Stimulated activated naive B cell treated with anti-CD40 and anti-IgM and Interleukin-4, amounts not matched to agents 10 μg/mL and 1 μg/mL and 100 μg/mL, for 72 hours (primary cell): Measurements from ENCODE around the gene HBM.
"Not testable (repeated sequence)": the region's sequence is repeated elsewhere in the genome, so short reads cannot be mapped to it uniquely, and the experiment has no call there.

ENCODE experiments used
- ATAC-seq, 2 donors: fragments of 150-1000 bp; cut with Tn5 transposase; replicated peaks; 2 replicates each; pipeline ENCODE4 v1.10.0; 2021; ENCODE audit warnings: moderate library complexity in 1 of 2
- DNase-seq: peaks from one replicate; pipeline ENCODE4 v3.0.0; 2021
- H3K27ac Mint-ChIP-seq: one replicate; pipeline ENCODE4 v1.8.0; 2022; ENCODE audit warnings: mild to moderate bottlenecking, mixed read lengths
- H3K27me3 Mint-ChIP-seq, 2 donors: one replicate each; pipeline ENCODE4 v1.8.0; 2022; ENCODE audit warnings: mixed read lengths in 2 of 2
- H3K36me3 Mint-ChIP-seq, 2 donors: one replicate each; pipeline ENCODE4 v1.8.0; 2022; ENCODE audit warnings: mixed read lengths in 2 of 2, mild to moderate bottlenecking in 1 of 2
- H3K4me1 Mint-ChIP-seq, 2 donors: one replicate each; pipeline ENCODE4 v1.8.0; 2022; ENCODE audit warnings: mixed read lengths in 2 of 2, mild to moderate bottlenecking in 1 of 2
- H3K4me3 Mint-ChIP-seq, 2 donors: one replicate each; pipeline ENCODE4 v1.8.0; 2022; ENCODE audit warnings: mild to moderate bottlenecking in 2 of 2, mixed read lengths in 2 of 2, moderate library complexity in 1 of 2
- H3K9me3 Mint-ChIP-seq, 2 donors: one replicate each; pipeline ENCODE4 v1.8.0; 2022; ENCODE audit warnings: mixed read lengths in 2 of 2, mild to moderate bottlenecking in 1 of 2

Gene HBM

DNA sequence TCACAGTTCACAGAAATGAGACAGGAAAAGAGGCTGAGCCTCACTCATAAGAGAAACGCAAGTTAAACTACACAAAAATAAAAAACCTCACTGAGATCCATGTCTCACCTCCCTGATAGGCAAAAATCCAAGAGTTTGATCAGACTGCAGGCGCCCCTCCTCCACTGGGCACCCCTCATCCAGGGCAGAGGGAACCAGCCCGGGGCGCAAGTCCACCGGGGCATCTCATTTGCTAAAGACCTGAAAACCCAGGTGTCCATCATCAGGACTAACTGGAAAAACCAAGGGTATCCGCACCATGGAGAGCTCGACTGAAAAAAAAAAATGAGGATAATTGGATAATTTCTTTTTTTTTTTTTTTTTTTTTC is 10.8 kb upstream of the HBM start:
- Mint-ChIP-seq H3K27me3 (peaks cover 37 to 64% of the 10 kb centered on the region in 2 donors), H3K36me3 (peaks cover 0 to 2% of the 10 kb centered on the region in 2 donors), H3K27ac (no peak overlapping the region), H3K9me3 (no peaks in the 10 kb centered on the region), H3K4me3 (peak overlapping the region; percentile 77 to 85), H3K4me1 (peaks cover 14 to 16% of the 10 kb centered on the region in 2 donors)
- ATAC-seq, result no peak
- DNase-seq, result no peak

GRCh38 chr16:159136-159849 is 6.5 kb upstream of the HBM start:
- no peak for DNase-seq
- no peak for ATAC-seq
- Mint-ChIP-seq H3K27me3 (peaks cover 46 to 59% of the 10 kb centered on the region in 2 donors), H3K4me3 (no peak overlapping the region), H3K9me3 (no peaks in the 10 kb centered on the region), H3K36me3 (peaks cover 0 to 2% of the 10 kb centered on the region in 2 donors), H3K27ac (no peak overlapping the region), H3K4me1 (peaks cover 8% of the 10 kb centered on the region in 2 donors)

DNA sequence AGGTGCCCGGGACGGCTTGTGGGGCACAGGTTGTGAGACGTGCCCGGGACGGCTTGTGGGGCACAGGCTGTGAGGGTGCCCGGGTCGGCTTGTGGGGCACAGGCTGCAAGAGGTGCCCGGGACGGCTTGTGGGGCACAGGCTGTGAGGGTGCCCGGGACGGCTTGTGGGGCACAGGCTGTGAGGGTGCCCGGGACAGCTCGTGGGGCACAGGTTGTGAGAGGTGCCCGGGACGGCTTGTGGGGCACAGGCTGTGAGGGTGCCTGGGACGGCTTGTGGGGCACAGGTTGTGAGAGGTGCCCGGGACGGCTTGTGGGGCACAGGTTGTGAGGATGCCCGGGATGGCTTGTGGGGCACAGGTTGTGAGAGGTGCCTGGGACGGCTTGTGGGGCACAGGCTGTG is 5.5 kb upstream of the HBM start:
- DNase-seq, H3K4me3 Mint-ChIP-seq, ATAC-seq: not testable (repeated sequence)

GRCh38 chr16:160691-161190 is 5.0 kb upstream of the HBM start:
- Mint-ChIP-seq H3K4me1 (peaks cover 1 to 9% of the 10 kb centered on the region in 2 donors), H3K27ac (no peak overlapping the region), H3K27me3 (peaks cover 40 to 58% of the 10 kb centered on the region in 2 donors), H3K36me3 (peaks cover 0 to 2% of the 10 kb centered on the region in 2 donors), H3K4me3 (no peak overlapping the region), H3K9me3 (no peaks in the 10 kb centered on the region)
- DNase-seq, result no peak
- ATAC-seq, result no peak

More for the DNA sequence above, 5.5 kb upstream of the HBM start:
- not testable (repeated sequence) for H3K9me3 Mint-ChIP-seq, H3K36me3 Mint-ChIP-seq, H3K27ac Mint-ChIP-seq, H3K4me1 Mint-ChIP-seq
- H3K27me3 Mint-ChIP-seq, result peaks cover 40 to 53% of the 10 kb centered on the region in 2 donors

DNA sequence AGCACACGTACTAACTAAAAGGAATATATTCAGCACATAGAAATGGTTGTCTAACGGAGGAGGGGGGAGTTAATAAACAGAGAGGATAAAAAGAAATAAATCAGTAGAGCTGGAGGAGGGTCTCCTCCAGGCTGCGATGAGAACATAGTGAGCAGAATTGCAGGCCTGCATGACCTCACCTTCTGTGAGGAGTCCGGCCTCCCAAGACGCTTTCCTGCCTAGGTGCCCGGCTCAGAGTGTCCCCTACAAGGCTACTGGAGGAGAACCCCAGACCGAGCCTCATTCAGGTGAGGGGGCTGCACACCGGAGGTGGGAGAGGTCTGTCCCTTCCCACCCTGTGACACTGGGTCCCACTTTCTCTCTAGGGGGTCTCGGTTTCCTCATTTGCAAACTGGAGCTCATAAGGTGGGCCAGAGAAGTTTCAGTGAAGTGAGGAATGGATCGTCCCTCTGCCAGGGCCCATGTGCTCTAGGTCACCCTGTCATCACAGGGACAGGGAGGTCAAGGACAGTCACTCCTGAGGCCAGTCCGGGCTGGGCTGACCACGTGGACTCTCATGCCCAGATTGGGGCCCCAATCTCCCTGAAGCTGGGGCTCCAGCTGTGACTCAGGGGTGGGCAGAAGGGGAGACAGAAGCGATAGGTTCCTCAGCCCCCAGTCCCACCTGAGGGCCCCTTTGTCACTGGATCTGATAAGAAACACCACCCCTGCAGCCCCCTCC is 3.3 kb upstream of the HBM start:
- Mint-ChIP-seq H3K36me3 (peaks cover 0 to 2% of the 10 kb centered on the region in 2 donors), H3K4me3 (no peak overlapping the region), H3K9me3 (no peaks in the 10 kb centered on the region), H3K27ac (no peak overlapping the region), H3K27me3 (peaks cover 46 to 61% of the 10 kb centered on the region in 2 donors), H3K4me1 (peaks cover 3 to 19% of the 10 kb centered on the region in 2 donors)
- DNase-seq, result no peak
- ATAC-seq, result no peak

DNA sequence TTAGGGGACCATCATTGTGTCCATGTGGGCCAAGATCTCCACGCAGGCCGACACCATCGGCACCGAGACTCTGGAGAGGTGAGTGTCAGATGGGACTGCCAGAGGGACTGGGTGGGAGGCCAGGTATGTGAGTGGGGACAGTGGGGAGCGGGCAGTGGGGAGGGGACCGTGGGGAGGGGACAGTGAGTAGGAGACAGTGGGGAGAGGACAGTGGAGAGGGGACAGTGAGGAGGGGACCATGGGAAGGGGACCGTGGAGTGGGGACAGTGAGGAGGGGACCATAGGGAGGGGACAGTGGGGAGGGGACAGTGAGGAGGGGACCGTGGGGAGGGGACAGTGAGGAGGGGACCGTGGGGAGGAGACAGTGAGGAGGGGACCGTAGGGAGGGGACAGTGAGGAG is 2.6 kb upstream of the HBM start:
- not testable (repeated sequence) for DNase-seq, ATAC-seq, H3K9me3 Mint-ChIP-seq, H3K27ac Mint-ChIP-seq, H3K36me3 Mint-ChIP-seq, H3K4me3 Mint-ChIP-seq
- peaks cover 3 to 19% of the 10 kb centered on the region in 2 donors for H3K4me1 Mint-ChIP-seq
- H3K27me3 Mint-ChIP-seq, result peaks cover 50 to 61% of the 10 kb centered on the region in 2 donors

DNA sequence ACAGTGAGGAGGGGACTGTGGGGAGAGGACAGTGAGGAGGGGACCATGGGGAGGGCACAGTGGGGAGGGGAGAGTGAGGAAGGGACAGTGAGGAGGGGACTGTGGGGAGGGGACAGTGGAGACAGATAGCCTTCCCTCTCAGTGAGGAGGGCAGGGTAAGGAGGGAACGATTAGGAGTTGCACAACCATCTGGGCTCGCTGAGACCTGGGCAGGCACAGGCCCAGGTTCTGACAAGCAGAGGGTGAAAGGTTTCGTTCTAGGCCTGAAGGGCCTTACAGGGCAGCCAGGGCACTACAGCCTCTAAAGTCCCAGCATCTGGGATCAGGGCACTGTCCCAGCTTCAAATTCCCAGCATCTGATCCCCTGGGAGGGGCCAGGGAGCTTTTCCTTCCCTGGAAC is 2.1 kb upstream of the HBM start:
- not testable (repeated sequence) for DNase-seq, H3K9me3 Mint-ChIP-seq, H3K27ac Mint-ChIP-seq, ATAC-seq, H3K4me3 Mint-ChIP-seq, H3K36me3 Mint-ChIP-seq
- H3K4me1 Mint-ChIP-seq, result peaks cover 3 to 19% of the 10 kb centered on the region in 2 donors
- peaks cover 52 to 63% of the 10 kb centered on the region in 2 donors for H3K27me3 Mint-ChIP-seq

- not testable (repeated sequence) for H3K27ac Mint-ChIP-seq, H3K4me3 Mint-ChIP-seq, H3K36me3 Mint-ChIP-seq, H3K9me3 Mint-ChIP-seq, DNase-seq
- peaks cover 3 to 19% of the 10 kb centered on the region in 2 donors for H3K4me1 Mint-ChIP-seq
- ATAC-seq, result peak; percentile 45 to 59
- H3K27me3 Mint-ChIP-seq, result peaks cover 51 to 64% of the 10 kb centered on the region in 2 donors
Observed at GRCh38 chr16:164134-164823, 1.5 kb upstream of the HBM start.

GRCh38 chr16:164827-165538 is 795 bp upstream of the HBM start:
- Mint-ChIP-seq H3K4me3 (peak overlapping the region; percentile 39 to 78), H3K9me3 (no peaks in the 10 kb centered on the region), H3K36me3 (no peaks in the 10 kb centered on the region), H3K27me3 (peaks cover 44 to 65% of the 10 kb centered on the region in 2 donors), H3K4me1 (peaks cover 3 to 19% of the 10 kb centered on the region in 2 donors), H3K27ac (no peak overlapping the region)
- ATAC-seq, result peak in 1 of 2 donors; percentile 31
- no peak for DNase-seq

- ATAC-seq, result no peak
- no peaks in the 10 kb centered on the region for H3K36me3 Mint-ChIP-seq
- H3K4me3 Mint-ChIP-seq, result peak overlapping the region in 1 of 2 donors; percentile 14
- no peak for DNase-seq
- H3K4me1 Mint-ChIP-seq, result peaks cover 3 to 19% of the 10 kb centered on the region in 2 donors
- peaks cover 47 to 72% of the 10 kb centered on the region in 2 donors for H3K27me3 Mint-ChIP-seq
- H3K9me3 Mint-ChIP-seq, result no peaks in the 10 kb centered on the region
- H3K27ac Mint-ChIP-seq, result no peak overlapping the region
Observed at GRCh38 chr16:166375-167121, 770 bp downstream of the HBM start.

GRCh38 chr16:167122-167690 is 1.4 kb downstream of the HBM start:
- ATAC-seq (no peak), DNase-seq (no peak)
- Mint-ChIP-seq H3K4me1 (peaks cover 3 to 24% of the 10 kb centered on the region in 2 donors), H3K36me3 (no peaks in the 10 kb centered on the region), H3K9me3 (no peaks in the 10 kb centered on the region), H3K27ac (no peak overlapping the region), H3K4me3 (peak overlapping the region in 1 of 2 donors; percentile 14), H3K27me3 (peaks cover 48 to 71% of the 10 kb centered on the region in 2 donors)

DNA sequence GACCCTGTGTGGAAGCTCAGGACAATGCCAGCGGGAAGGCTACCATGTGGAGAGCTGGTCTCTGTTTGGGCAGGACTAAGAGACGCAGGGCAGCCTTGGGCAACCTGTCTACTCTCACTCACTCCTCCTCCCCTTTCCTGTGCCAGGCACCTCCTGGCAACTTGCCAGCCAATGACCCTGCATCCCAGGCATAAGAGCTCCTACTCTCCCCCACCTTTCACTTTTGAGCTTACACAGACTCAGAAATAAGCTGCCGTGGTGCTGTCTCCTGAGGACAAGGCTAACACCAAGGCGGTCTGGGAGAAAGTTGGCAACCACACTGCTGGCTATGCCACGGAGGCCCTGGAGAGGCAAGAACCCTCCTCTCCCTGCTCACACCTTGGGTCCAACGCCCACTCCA is 2.6 kb downstream of the HBM start:
- Mint-ChIP-seq H3K27me3 (peaks cover 42 to 69% of the 10 kb centered on the region in 2 donors), H3K27ac (no peak overlapping the region), H3K36me3 (no peaks in the 10 kb centered on the region)

DNA sequence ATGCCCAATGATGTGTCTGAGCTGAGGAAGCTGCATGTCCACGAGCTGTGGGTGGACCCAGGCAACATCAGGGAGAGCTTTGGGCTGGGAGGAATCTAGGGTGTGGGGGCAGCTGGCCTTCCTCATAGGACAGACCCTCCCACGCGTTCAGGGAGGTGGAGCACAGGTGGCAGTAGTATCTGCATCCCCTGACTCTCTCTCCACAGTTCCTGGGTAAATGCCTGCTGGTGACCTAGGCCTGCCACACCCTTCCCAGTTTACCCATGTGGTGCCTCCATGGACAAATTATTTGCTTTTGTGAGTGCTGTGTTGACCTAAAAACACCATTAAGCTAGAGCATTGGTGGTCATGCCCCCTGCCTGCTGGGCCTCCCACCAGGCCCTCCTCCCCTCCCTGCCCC is 3.2 kb downstream of the HBM start:
- H3K4me3 Mint-ChIP-seq, result no peak overlapping the region
- H3K9me3 Mint-ChIP-seq, result no peaks in the 10 kb centered on the region
- no peaks in the 10 kb centered on the region for H3K36me3 Mint-ChIP-seq
- H3K27me3 Mint-ChIP-seq, result peaks cover 42 to 75% of the 10 kb centered on the region in 2 donors
- H3K4me1 Mint-ChIP-seq, result peaks cover 7 to 32% of the 10 kb centered on the region in 2 donors
- ATAC-seq (no peak), DNase-seq (no peak)
- H3K27ac Mint-ChIP-seq, result no peak overlapping the region

More for the DNA sequence above, 2.6 kb downstream of the HBM start:
- Mint-ChIP-seq H3K4me1 (peaks cover 4 to 27% of the 10 kb centered on the region in 2 donors), H3K9me3 (no peaks in the 10 kb centered on the region), H3K4me3 (no peak overlapping the region)
- DNase-seq, result no peak
- ATAC-seq, result no peak
